ENCODE results near the gene MNT.

MNT gene

DNA sequence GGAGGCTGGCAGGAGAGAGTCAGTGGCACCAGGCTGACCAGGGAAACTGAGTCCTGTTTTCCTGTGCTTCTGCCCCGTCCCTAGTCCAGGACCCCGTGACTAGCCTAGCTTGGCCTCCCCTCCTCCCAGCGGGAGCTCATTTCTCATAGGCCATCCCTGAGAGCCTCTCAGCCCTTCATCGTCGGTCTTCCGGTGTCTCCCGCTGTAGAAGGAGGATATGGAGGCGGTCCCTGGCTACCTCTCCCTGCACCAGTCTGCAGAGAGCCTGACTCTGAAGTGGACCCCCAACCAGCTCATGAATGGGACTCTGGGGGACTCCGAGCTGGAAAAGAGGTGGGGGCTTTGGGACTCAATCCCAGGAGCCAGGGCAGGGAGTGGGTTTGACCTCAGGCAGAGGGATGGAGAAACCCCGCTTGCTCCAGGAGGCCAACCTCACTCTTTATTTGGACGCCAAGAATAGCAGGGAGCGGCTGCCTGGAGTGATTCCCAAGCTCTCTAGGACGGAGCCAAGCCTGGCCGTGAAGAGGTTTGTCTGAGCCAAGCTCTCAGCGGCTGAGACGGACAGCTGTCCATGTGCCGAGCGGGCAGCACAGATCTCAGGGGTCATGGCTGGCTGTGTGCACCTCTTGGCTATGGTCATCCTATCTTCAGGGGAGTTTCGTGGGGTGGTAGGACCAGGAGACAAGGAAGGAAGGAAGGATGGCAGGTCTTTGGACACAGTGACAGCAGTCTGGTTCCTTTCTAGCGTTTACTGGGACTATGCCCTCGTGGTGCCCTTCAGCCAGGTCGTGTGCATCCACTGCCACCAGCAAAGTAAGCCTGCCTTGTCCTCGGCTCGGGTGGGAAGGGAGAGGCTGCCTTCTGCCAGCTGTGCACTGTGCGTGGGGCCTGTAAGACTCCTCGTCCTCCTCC lies 36.8 kb downstream of the MNT start:
- TF ChIP-seq, protein P1, sequence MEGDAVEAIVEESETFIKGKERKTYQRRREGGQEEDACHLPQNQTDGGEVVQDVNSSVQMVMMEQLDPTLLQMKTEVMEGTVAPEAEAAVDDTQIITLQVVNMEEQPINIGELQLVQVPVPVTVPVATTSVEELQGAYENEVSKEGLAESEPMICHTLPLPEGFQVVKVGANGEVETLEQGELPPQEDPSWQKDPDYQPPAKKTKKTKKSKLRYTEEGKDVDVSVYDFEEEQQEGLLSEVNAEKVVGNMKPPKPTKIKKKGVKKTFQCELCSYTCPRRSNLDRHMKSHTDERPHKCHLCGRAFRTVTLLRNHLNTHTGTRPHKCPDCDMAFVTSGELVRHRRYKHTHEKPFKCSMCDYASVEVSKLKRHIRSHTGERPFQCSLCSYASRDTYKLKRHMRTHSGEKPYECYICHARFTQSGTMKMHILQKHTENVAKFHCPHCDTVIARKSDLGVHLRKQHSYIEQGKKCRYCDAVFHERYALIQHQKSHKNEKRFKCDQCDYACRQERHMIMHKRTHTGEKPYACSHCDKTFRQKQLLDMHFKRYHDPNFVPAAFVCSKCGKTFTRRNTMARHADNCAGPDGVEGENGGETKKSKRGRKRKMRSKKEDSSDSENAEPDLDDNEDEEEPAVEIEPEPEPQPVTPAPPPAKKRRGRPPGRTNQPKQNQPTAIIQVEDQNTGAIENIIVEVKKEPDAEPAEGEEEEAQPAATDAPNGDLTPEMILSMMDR (IDR thresholded peaks at IDR 0.05; ENCODE audit: low read depth, low read length): no peak
- DNase-seq: no peak
- Histone ChIP-seq H3K36me3 (peaks cover 44% of the 10 kb centered on the region), H3K27ac (no peak overlapping the region), H3K9me3 (ENCODE audit: severe bottlenecking) (no peaks in the 10 kb centered on the region), H3K4me3 (ENCODE audit: low read depth, low read length) (no peak overlapping the region), H3K27me3 (ENCODE audit: insufficient read depth, low read depth, severe bottlenecking) (no peaks in the 10 kb centered on the region)

DNA sequence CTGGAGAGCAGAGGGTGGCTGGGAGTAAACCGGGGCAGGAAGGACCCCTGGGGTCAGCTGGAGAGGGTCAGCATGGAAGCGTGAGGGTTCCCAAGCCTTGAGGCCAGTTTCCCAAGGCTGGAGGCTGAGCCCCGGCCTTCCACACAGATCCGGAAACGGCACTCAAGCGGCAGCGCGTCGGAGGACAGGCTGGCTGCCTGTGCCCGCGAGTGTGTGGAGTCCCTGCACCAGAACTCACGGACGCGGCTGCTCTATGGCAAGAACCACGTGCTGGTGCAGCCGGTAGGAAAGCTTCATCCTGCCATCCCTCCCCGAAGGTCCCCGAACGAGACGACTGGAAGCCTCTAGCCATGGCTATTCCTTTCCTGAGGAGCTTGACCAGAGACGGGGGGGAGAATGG lies 37.5 kb downstream of the MNT start:
- no peak overlapping the region for H3K4me3 ChIP-seq (ENCODE audit: low read depth, low read length)
- H3K36me3 ChIP-seq: peaks cover 44% of the 10 kb centered on the region
- TF ChIP-seq, protein P1 (IDR thresholded peaks at IDR 0.05; ENCODE audit: low read depth, low read length): no peak
- no peaks in the 10 kb centered on the region for H3K9me3 ChIP-seq (ENCODE audit: severe bottlenecking)
- no peak for DNase-seq
- H3K27me3 ChIP-seq (ENCODE audit: insufficient read depth, low read depth, severe bottlenecking): no peaks in the 10 kb centered on the region
- H3K27ac ChIP-seq: no peak overlapping the region

DNA sequence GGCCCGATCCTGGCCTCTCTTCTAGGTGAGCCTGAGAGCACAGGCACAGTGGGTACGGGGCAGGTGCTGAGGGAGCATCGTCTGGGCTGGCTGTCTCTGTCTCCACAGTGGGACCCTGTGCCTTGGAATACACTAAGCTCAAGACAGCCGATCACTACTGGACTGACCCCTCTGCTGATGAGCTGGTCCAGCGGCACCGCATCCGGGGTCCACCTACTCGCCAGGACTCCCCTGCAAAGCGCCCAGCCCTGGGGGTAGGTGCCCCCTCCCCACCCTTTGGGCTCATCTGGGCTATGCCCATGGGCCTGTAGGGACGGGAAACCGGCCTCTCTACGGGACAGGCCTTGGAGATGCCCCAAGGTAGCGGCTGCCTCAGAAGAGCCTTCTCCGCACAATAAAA lies 38.0 kb downstream of the MNT start:
- TF ChIP-seq, protein P1 (IDR thresholded peaks at IDR 0.05; ENCODE audit: low read depth, low read length): no peak
- DNase-seq: no peak
- no peaks in the 10 kb centered on the region for H3K9me3 ChIP-seq (ENCODE audit: severe bottlenecking)
- H3K4me3 ChIP-seq (ENCODE audit: low read depth, low read length): no peak overlapping the region
- no peaks in the 10 kb centered on the region for H3K27me3 ChIP-seq (ENCODE audit: insufficient read depth, low read depth, severe bottlenecking)
- no peak overlapping the region for H3K27ac ChIP-seq
- peaks cover 44% of the 10 kb centered on the region for H3K36me3 ChIP-seq

DNA sequence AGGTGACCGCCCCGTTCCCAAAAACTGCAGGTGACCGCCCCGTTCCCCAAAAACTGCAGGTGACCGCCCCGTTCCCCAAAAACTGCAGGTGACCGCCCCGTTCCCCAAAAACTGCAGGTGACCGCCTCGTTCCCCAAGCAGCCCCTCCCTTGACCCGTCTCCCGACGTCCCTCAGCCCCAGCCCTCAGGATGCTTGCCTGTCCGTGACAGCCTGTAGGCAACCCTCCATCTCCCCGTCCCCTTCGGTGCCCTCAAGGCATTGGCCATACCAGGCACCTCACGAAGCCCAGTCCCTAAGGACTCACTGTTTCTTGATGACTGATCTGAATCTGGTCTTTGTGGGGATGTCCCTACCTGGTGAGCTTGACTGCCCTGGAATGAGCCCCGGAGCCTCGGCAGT lies 38.4 kb downstream of the MNT start:
- Histone ChIP-seq H3K9me3 (ENCODE audit: severe bottlenecking) (no peaks in the 10 kb centered on the region), H3K36me3 (peaks cover 40% of the 10 kb centered on the region), H3K27me3 (ENCODE audit: insufficient read depth, low read depth, severe bottlenecking) (no peaks in the 10 kb centered on the region), H3K27ac (no peak overlapping the region), H3K4me3 (ENCODE audit: low read depth, low read length) (no peak overlapping the region)
- TF ChIP-seq, protein P1 (IDR thresholded peaks at IDR 0.05; ENCODE audit: low read depth, low read length): no peak
- DNase-seq: no peak

DNA sequence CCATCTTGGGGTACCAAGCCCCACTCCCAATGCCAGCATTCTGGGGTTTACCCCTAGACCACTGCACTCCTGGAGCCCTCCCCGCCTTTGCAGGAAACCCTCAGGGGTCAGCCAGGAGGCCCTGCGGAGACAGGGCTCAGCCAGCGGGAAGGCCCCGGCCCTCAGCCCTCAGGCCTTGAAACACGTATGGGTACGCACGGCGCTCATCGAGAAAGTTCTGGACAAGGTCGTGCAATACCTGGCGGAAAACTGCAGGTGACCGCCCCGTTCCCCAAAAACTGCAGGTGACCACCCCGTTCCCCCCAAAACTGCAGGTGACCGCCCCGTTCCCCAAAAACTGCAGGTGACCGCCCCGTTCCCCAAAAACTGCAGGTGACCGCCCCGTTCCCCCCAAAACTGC lies 38.8 kb downstream of the MNT start:
- no peak for DNase-seq
- Histone ChIP-seq H3K27ac (no peak overlapping the region), H3K36me3 (peaks cover 39% of the 10 kb centered on the region), H3K27me3 (ENCODE audit: insufficient read depth, low read depth, severe bottlenecking) (no peaks in the 10 kb centered on the region), H3K9me3 (ENCODE audit: severe bottlenecking) (no peaks in the 10 kb centered on the region), H3K4me3 (ENCODE audit: low read depth, low read length) (no peak overlapping the region)
- TF ChIP-seq, protein P1 (IDR thresholded peaks at IDR 0.05; ENCODE audit: low read depth, low read length): no peak
